OCI-LY7 (cell line): ENCODE data around the gene SUDS3. TPM values are rescaled to one million over a fixed set of nuclear protein-coding genes. Genes with fewer than 3 reads are reported as not detected.

Source experiments
- BruUV-seq: library from RNA; stranded (reverse); fragments of 400-500 nt; replicated peaks from 2 replicates; lab custom pipeline; 2021; lab: Mats Ljungman, UMichigan
- CTCF ChIA-PET: fragments of 300-600 bp; sonication (Branson Sonifier 250); formaldehyde crosslinking; loops from one replicate; lab custom pipeline; 2022; ENCODE audit warnings: antibody characterized with exemption; ENCODE audit not compliant: unreplicated experiment; lab: Charles Lee
- POLR2A ChIA-PET: fragments of 300-600 bp; sonication (Branson Sonifier 250); formaldehyde crosslinking; loops from one replicate; lab custom pipeline; 2022; ENCODE audit warnings: antibody characterized with exemption; lab: Charles Lee
- DNase-seq: peaks from one replicate; pipeline ENCODE4 v3.0.0-alpha.2; 2015; ENCODE audit warnings: low spot score
- H2AFZ ChIP-seq: fragments of 200-600 bp; sonication (generic), shearing (Covaris generic); 2 replicates; pipeline ENCODE4 v1.6.1; 2014; ENCODE audit warnings: mild to moderate bottlenecking, antibody characterized with exemption, low read length, moderate library complexity
- H3K27ac ChIP-seq: fragments of 200-600 bp; sonication (generic); 2 replicates; pipeline ENCODE4 v1.5.1; 2014; ENCODE audit warnings: mixed run types, low read depth, mild to moderate bottlenecking, moderate library complexity, low read length, inconsistent platforms; ENCODE audit not compliant: poor library complexity, severe bottlenecking
- H3K36me3 ChIP-seq: fragments of 200-600 bp; sonication (generic); 2 replicates; pipeline ENCODE4 v1.6.1; 2014; ENCODE audit warnings: mild to moderate bottlenecking, antibody characterized with exemption, low read length, moderate library complexity, mixed read lengths; ENCODE audit not compliant: insufficient read depth
- H3K4me1 ChIP-seq: fragments of 200-600 bp; sonication (generic); 2 replicates; pipeline ENCODE4 v1.5.1; 2014; ENCODE audit warnings: mild to moderate bottlenecking, low read length; ENCODE audit not compliant: insufficient read depth, poor library complexity, severe bottlenecking
- H3K4me2 ChIP-seq: fragments of 200-600 bp; sonication (generic); 2 replicates; pipeline ENCODE4 v1.6.1; 2014; ENCODE audit warnings: mild to moderate bottlenecking, low read length
- H3K4me3 ChIP-seq: fragments of 200-600 bp; sonication (generic); 2 replicates; pipeline ENCODE4 v1.5.1; 2014; ENCODE audit warnings: mild to moderate bottlenecking, low read depth, low read length; ENCODE audit not compliant: poor library complexity, severe bottlenecking
- H3K79me2 ChIP-seq: fragments of 200-600 bp; sonication (generic); 2 replicates; pipeline ENCODE4 v1.6.1; 2016; ENCODE audit warnings: low read depth, mild to moderate bottlenecking, low read length, moderate library complexity, mixed read lengths; ENCODE audit not compliant: insufficient read depth
- H3K9me2 ChIP-seq: fragments of 200-600 bp; sonication (generic); 2 replicates; pipeline ENCODE4 v1.6.1; 2016; ENCODE audit warnings: mild to moderate bottlenecking, low read length, mixed read lengths; ENCODE audit not compliant: insufficient read depth
- H3K9me3 ChIP-seq: fragments of 200-600 bp; sonication (generic); 2 replicates; pipeline ENCODE4 v1.6.1; 2014; ENCODE audit warnings: mild to moderate bottlenecking, mixed run types, low read length, mixed read lengths
- H4K20me1 ChIP-seq: fragments of 200-600 bp; sonication (generic); 2 replicates; pipeline ENCODE4 v1.6.1; 2014; ENCODE audit warnings: mild to moderate bottlenecking, antibody characterized with exemption, low read length, moderate library complexity, mixed read lengths; ENCODE audit not compliant: insufficient read depth
- CTCF ChIP-seq: fragments of 200-600 bp; sonication (generic); conservative IDR thresholded peaks from 2 replicates; pipeline ENCODE4 v1.5.1; 2014; ENCODE audit warnings: mild to moderate bottlenecking, antibody characterized with exemption, low read length, moderate library complexity, mixed read lengths
- EZH2phosphoT487 ChIP-seq: fragments of 200-600 bp; sonication (generic); IDR thresholded peaks from 2 replicates; pipeline ENCODE4 v1.6.1; 2018; ENCODE audit warnings: low read depth, borderline replicate concordance, mild to moderate bottlenecking, mixed run types, antibody characterized with exemption, low read length, moderate library complexity, mixed read lengths
- intact Hi-C: fragments of 100-400 bp; cut with micrococcal nuclease; formaldehyde crosslinking; loops from one replicate; pipeline ENCODE4 v1.10.0; 2022; ENCODE audit not compliant: unreplicated experiment
- total RNA-seq, 2 experiments: library from RNA; depleted of rRNA in 1 of 2; stranded (reverse); fragments of >200 nt in 1 of 2; shearing (Covaris generic) in 1 of 2; gene quantifications; 2 replicates each; pipeline ENCODE4 v1.2.3, GENCODE V29; 2014 to 2022

Gene SUDS3
- total RNA-seq, 2 experiments from 2014 or later, result 34.4 to 39.1 TPM

- no TSS peak for BruUV-seq
- Histone ChIP-seq H3K4me3 (no peak overlapping the region), H3K9me3 (no peaks in the 10 kb centered on the region), H3K36me3 (no peaks in the 10 kb centered on the region), H3K79me2 (no peaks in the 10 kb centered on the region), H3K4me2 (no peak overlapping the region), H2AFZ (no peak overlapping the region), H3K9me2 (no peaks in the 10 kb centered on the region), H3K27ac (no peak overlapping the region), H3K4me1 (no peaks in the 10 kb centered on the region), H4K20me1 (no peaks in the 10 kb centered on the region)
- DNase-seq, result no peak
- ChIA-PET POLR2A (no interaction called here), CTCF (no interaction called here)
- TF ChIP-seq EZH2phosphoT487 (no peak), CTCF (peak; percentile 34)
- intact Hi-C loops, result no loop called here
These were observed 69.9 kb downstream of the SUDS3 start for GRCh38 chr12:118446247-118446646.

- Histone ChIP-seq H3K4me3 (no peak overlapping the region), H3K36me3 (no peaks in the 10 kb centered on the region), H4K20me1 (no peaks in the 10 kb centered on the region), H3K79me2 (no peaks in the 10 kb centered on the region), H3K9me3 (no peaks in the 10 kb centered on the region), H2AFZ (no peak overlapping the region), H3K4me1 (no peaks in the 10 kb centered on the region), H3K27ac (no peak overlapping the region), H3K4me2 (no peak overlapping the region), H3K9me2 (no peaks in the 10 kb centered on the region)
- intact Hi-C loops, result no loop called here
- CTCF ChIA-PET, result no interaction called here
- TF ChIP-seq EZH2phosphoT487, result no peak
- no peak for TF ChIP-seq CTCF
- no TSS peak for BruUV-seq
- DNase-seq, result no peak
- POLR2A ChIA-PET, result no interaction called here
These were observed 70.8 kb downstream of the SUDS3 start for GRCh38 chr12:118447181-118447580.

- Histone ChIP-seq H3K4me1 (no peaks in the 10 kb centered on the region), H3K9me2 (no peaks in the 10 kb centered on the region), H3K4me3 (no peak overlapping the region), H3K9me3 (no peaks in the 10 kb centered on the region), H3K4me2 (no peak overlapping the region), H2AFZ (no peak overlapping the region), H3K27ac (no peak overlapping the region), H3K79me2 (no peaks in the 10 kb centered on the region), H4K20me1 (no peaks in the 10 kb centered on the region), H3K36me3 (no peaks in the 10 kb centered on the region)
- POLR2A ChIA-PET, result interaction anchor here (1.9 kb wide), 1 partner anchor 17 kb away, joined by 5 read pairs; no protein-coding TSS in a partner anchor
- DNase-seq, result no peak
- CTCF ChIA-PET, result no interaction called here
- TF ChIP-seq EZH2phosphoT487 (no peak), CTCF (no peak)
- no TSS peak for BruUV-seq
- intact Hi-C loops, result no loop called here
These were observed 72.0 kb downstream of the SUDS3 start for GRCh38 chr12:118448341-118448740.
